HL-60 (cell line): ENCODE data around the gene LURAP1L.

Source experiments
- DNase-seq, 2 experiments: peaks; one replicate each; pipeline ENCODE4 v3.0.0-alpha.2; 2010 to 2020; ENCODE audit warnings: low read depth in 1 of 2, low spot score in 1 of 2
- H3K27ac ChIP-seq: fragments of 250-450 bp; sonication (Bioruptor Pico); replicated peaks from 2 replicates; pipeline ENCODE4 v1.5.1; 2020; ENCODE audit warnings: mild to moderate bottlenecking, moderate library complexity
- H3K27me3 ChIP-seq: fragments of 250-450 bp; sonication (Bioruptor Pico); 2 replicates; pipeline ENCODE4 v1.5.1; 2021; ENCODE audit warnings: mild to moderate bottlenecking, moderate library complexity; ENCODE audit not compliant: insufficient read depth, poor library complexity, severe bottlenecking
- H3K4me3 ChIP-seq: replicated peaks from 2 replicates; pipeline ENCODE4 v1.5.1; 2011; ENCODE audit warnings: mild to moderate bottlenecking, control low read depth, low read length; ENCODE audit not compliant: insufficient read depth
- GABPA ChIP-seq: IDR thresholded peaks from 2 replicates; pipeline ENCODE4 v1.6.1; 2012; ENCODE audit warnings: low read depth
- POLR2AphosphoS5 ChIP-seq: IDR thresholded peaks from 2 replicates; pipeline ENCODE4 v1.6.1; 2012; ENCODE audit warnings: low read depth
- SPI1 ChIP-seq: IDR thresholded peaks from 2 replicates; pipeline ENCODE4 v1.6.1; 2012; ENCODE audit warnings: low read depth, mild to moderate bottlenecking, borderline replicate concordance
- TF ChIP-seq, protein P1 (sequence below): IDR thresholded peaks from one replicate; pipeline ENCODE4 v1.5.1; 2011; ENCODE audit warnings: low read length, control low read depth, inconsistent platforms; ENCODE audit not compliant: insufficient read depth
- TF ChIP-seq, protein P2 (sequence below): IDR thresholded peaks from 2 replicates; pipeline ENCODE4 v1.6.1; 2012; ENCODE audit warnings: low read depth; ENCODE audit not compliant: insufficient replicate concordance

LURAP1L gene

DNA sequence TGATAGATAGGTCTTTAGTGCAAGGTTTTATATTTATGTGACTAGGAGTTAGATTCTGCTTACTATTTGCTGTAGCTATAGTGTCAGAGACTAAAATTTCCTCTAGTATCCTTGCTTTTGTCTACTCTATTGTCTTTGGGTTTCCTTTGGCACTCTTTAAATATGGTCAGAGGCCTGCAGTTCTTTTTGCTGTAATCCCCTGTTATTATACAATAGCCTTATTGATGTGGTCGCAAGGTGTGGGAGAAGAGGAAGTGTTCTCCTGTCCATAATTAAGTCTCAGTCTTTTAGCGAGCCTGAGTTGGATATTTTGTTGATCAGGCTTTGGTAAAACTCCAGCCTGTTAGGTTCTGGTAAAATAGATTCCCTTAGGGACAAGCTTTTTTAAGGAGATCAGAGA lies 34.9 kb downstream of the LURAP1L start:
- H3K27ac ChIP-seq: no peak overlapping the region
- no peak for DNase-seq
- TF ChIP-seq GABPA (no peak), POLR2AphosphoS5 (no peak), SPI1 (no peak)
- TF ChIP-seq, protein P1, sequence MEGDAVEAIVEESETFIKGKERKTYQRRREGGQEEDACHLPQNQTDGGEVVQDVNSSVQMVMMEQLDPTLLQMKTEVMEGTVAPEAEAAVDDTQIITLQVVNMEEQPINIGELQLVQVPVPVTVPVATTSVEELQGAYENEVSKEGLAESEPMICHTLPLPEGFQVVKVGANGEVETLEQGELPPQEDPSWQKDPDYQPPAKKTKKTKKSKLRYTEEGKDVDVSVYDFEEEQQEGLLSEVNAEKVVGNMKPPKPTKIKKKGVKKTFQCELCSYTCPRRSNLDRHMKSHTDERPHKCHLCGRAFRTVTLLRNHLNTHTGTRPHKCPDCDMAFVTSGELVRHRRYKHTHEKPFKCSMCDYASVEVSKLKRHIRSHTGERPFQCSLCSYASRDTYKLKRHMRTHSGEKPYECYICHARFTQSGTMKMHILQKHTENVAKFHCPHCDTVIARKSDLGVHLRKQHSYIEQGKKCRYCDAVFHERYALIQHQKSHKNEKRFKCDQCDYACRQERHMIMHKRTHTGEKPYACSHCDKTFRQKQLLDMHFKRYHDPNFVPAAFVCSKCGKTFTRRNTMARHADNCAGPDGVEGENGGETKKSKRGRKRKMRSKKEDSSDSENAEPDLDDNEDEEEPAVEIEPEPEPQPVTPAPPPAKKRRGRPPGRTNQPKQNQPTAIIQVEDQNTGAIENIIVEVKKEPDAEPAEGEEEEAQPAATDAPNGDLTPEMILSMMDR: no peak
- TF ChIP-seq, protein P2, sequence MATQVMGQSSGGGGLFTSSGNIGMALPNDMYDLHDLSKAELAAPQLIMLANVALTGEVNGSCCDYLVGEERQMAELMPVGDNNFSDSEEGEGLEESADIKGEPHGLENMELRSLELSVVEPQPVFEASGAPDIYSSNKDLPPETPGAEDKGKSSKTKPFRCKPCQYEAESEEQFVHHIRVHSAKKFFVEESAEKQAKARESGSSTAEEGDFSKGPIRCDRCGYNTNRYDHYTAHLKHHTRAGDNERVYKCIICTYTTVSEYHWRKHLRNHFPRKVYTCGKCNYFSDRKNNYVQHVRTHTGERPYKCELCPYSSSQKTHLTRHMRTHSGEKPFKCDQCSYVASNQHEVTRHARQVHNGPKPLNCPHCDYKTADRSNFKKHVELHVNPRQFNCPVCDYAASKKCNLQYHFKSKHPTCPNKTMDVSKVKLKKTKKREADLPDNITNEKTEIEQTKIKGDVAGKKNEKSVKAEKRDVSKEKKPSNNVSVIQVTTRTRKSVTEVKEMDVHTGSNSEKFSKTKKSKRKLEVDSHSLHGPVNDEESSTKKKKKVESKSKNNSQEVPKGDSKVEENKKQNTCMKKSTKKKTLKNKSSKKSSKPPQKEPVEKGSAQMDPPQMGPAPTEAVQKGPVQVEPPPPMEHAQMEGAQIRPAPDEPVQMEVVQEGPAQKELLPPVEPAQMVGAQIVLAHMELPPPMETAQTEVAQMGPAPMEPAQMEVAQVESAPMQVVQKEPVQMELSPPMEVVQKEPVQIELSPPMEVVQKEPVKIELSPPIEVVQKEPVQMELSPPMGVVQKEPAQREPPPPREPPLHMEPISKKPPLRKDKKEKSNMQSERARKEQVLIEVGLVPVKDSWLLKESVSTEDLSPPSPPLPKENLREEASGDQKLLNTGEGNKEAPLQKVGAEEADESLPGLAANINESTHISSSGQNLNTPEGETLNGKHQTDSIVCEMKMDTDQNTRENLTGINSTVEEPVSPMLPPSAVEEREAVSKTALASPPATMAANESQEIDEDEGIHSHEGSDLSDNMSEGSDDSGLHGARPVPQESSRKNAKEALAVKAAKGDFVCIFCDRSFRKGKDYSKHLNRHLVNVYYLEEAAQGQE: no peak
- no peak overlapping the region for H3K4me3 ChIP-seq
- no peaks in the 10 kb centered on the region for H3K27me3 ChIP-seq

DNA sequence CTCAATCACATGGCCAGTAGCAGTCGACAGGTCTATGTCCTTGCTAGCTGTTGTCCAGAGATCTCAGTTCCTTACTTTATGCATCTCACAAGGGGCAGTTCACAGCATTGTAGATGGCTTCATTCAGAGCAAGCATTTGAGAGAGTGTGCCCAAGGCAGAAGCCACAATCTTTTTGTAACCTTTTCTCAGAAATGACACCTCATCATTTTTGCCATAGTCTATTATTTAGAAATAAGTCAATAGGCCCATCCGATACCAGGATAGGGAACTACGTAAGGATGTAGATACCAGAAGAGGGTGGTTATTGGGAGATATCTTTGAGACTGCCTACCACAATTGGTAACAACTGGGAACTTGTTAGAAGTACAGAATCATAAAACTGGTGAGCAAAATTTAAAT lies 37.1 kb downstream of the LURAP1L start:
- Histone ChIP-seq H3K4me3 (no peak overlapping the region), H3K27ac (no peak overlapping the region), H3K27me3 (no peaks in the 10 kb centered on the region)
- no peak for TF ChIP-seq GABPA
- TF ChIP-seq SPI1: no peak
- TF ChIP-seq, protein P2: no peak
- no peak for TF ChIP-seq POLR2AphosphoS5
- TF ChIP-seq, protein P1: no peak
- no peak for DNase-seq

GRCh38 chr9:12812710-12813109 lies 37.9 kb downstream of the LURAP1L start:
- no peak for DNase-seq
- no peak overlapping the region for H3K4me3 ChIP-seq
- no peaks in the 10 kb centered on the region for H3K27me3 ChIP-seq
- H3K27ac ChIP-seq: no peak overlapping the region
- no peak for TF ChIP-seq SPI1
- TF ChIP-seq, protein P1: no peak
- TF ChIP-seq, protein P2: no peak
- TF ChIP-seq POLR2AphosphoS5: no peak
- TF ChIP-seq GABPA: no peak
